HepG2 (cell line): ENCODE results near the gene HSD11B2. TPM values are rescaled to one million over a fixed set of nuclear protein-coding genes. Genes with fewer than 3 reads are reported as not detected.

Experiments used
- ETS1 ChIP-seq: sonication (generic); formaldehyde crosslinking; IDR thresholded peaks from 2 replicates; pipeline ENCODE4 v1.4.0; 2020; ENCODE audit warnings: missing genetic modification reagents
- GABPB1 ChIP-seq: IDR thresholded peaks from 2 replicates; pipeline ENCODE4 v1.6.1; 2016; ENCODE audit warnings: mild to moderate bottlenecking, missing genetic modification reagents, moderate library complexity, missing compliant biosample characterization
- HNF1A ChIP-seq, 2 experiments: sonication (generic) in 1 of 2; formaldehyde crosslinking in 1 of 2; IDR thresholded peaks; 2 replicates each; pipeline versions ENCODE4 v1.4.0 to v1.6.1; 2016 to 2020; ENCODE audit warnings: borderline replicate concordance in 1 of 2, low read depth in 1 of 2, mild to moderate bottlenecking in 1 of 2, missing genetic modification reagents in 1 of 2
- MIER3 ChIP-seq: IDR thresholded peaks from 2 replicates; pipeline ENCODE4 v1.6.1; 2016; ENCODE audit warnings: missing compliant biosample characterization, borderline replicate concordance
- THYN1 ChIP-seq: sonication (generic); formaldehyde crosslinking; IDR thresholded peaks from 2 replicates; pipeline ENCODE4 v1.8.1; 2023; ENCODE audit warnings: low read depth, mild to moderate bottlenecking, moderate library complexity, missing genetic modification reagents, borderline replicate concordance
- TMF1 ChIP-seq: sonication (generic); formaldehyde crosslinking; IDR thresholded peaks from 2 replicates; pipeline ENCODE4 v1.8.1; 2022; ENCODE audit warnings: low read depth, missing genetic modification reagents
- ZBTB39 ChIP-seq: sonication (generic); formaldehyde crosslinking; IDR thresholded peaks from 2 replicates; pipeline ENCODE4 v1.5.0; 2020; ENCODE audit warnings: missing genetic modification reagents
- ZNF652 ChIP-seq: IDR thresholded peaks from 2 replicates; pipeline ENCODE4 v1.6.1; 2016; ENCODE audit warnings: low read depth, borderline replicate concordance
- ZNF724P ChIP-seq: sonication (generic); formaldehyde crosslinking; IDR thresholded peaks from 2 replicates; pipeline ENCODE4 v1.8.0; 2022; ENCODE audit warnings: missing genetic modification reagents, borderline replicate concordance
- polyA plus RNA-seq, 8 experiments: library from polyadenylated mRNA; depleted of rRNA in 3 of 8; stranded (reverse) in 7 of 8; unstranded in 1 of 8; fragments of >200 nt; fragmentation: Illumina TruSeq in 4 of 8; extraction: Trizol in 4 of 8; gene quantifications; 2 replicates each; pipeline versions ENCODE4 v1.2.1 to v1.2.3, GENCODE V29; 2011 to 2016; ENCODE audit warnings: low read depth in 4 of 8, missing spikeins in 1 of 8, mixed read lengths in 1 of 8; ENCODE audit not compliant: insufficient read depth in 1 of 8
- total RNA-seq, 5 experiments: library from RNA; depleted of rRNA; stranded (reverse); fragments of >200 nt; fragmentation: Illumina TruSeq; extraction: Trizol; gene quantifications; 2 replicates each; pipeline ENCODE4 v1.2.3, GENCODE V29; 2016; ENCODE audit warnings: low read depth in 1 of 5

Gene HSD11B2
- total and polyA plus RNA-seq, 2 of the 13 experiments (the other 11 are each of a cell fraction or from before 2014, with no cell fraction given) = 8.9 to 13.6 TPM

GRCh38 chr16:67430504-67430976 lies 381 bp upstream of the HSD11B2 start (continued):
- TF ChIP-seq HNF1A (IDR thresholded peaks at IDR 0.05; ENCODE audit: low read depth) (no peak), HNF1A (CRISPR knock-in tag; IDR thresholded peaks at IDR 0.05; ENCODE audit: borderline replicate concordance) (peak; percentile 80; the same call in 1 of the 2 replicates), MIER3 (no peak), ZNF652 (no peak), ZBTB39 (CRISPR knock-in tag) (no peak; the same call in 1 of the 2 replicates), ZNF724P (CRISPR knock-in tag) (peak; percentile 83; the same call in 1 of the 2 replicates), TMF1 (CRISPR knock-in tag) (no peak; the same call in 1 of the 2 replicates), ETS1 (no peak), GABPB1 (CRISPR knock-in tag) (peak; percentile 70; the same call in 1 of the 2 replicates), THYN1 (CRISPR knock-in tag) (no peak)
